SU-DHL-6 (cell line): Measurements from ENCODE around the gene F12.
"Not testable (repeated sequence)": the region's sequence is repeated elsewhere in the genome, so short reads cannot be mapped to it uniquely, and the experiment has no call there.

Experiments used
- H2AFZ ChIP-seq: fragments of 200-600 bp; sonication (generic); 2 replicates; pipeline ENCODE4 v1.6.1; 2014; ENCODE audit warnings: low read depth, mild to moderate bottlenecking, moderate library complexity, mixed read lengths, antibody characterized with exemption, low read length; ENCODE audit not compliant: severe bottlenecking
- H3F3A ChIP-seq: fragments of 200-600 bp; shearing (Covaris generic); 2 replicates; pipeline ENCODE4 v1.6.0; 2016; ENCODE audit warnings: antibody characterized with exemption, mild to moderate bottlenecking; ENCODE audit not compliant: insufficient read depth
- H3K27ac ChIP-seq: fragments of 200-600 bp; sonication (generic); 2 replicates; pipeline ENCODE4 v1.5.1; 2016; ENCODE audit warnings: low read depth, mild to moderate bottlenecking, low read length, moderate library complexity, mixed read lengths
- H3K27me3 ChIP-seq: fragments of 200-600 bp; sonication (generic), shearing (Covaris generic); 2 replicates; pipeline ENCODE4 v1.6.0; 2014; ENCODE audit warnings: mild to moderate bottlenecking, low read length
- H3K36me3 ChIP-seq: fragments of 200-600 bp; sonication (generic); 2 replicates; pipeline ENCODE4 v1.6.1; 2014; ENCODE audit warnings: mild to moderate bottlenecking, low read length, mixed read lengths
- H3K4me2 ChIP-seq: fragments of 300-600, 200-600 bp; shearing (Covaris generic), sonication (generic); 2 replicates; pipeline ENCODE4 v1.6.0; 2014; ENCODE audit warnings: low read length, low read depth, mild to moderate bottlenecking; ENCODE audit not compliant: poor library complexity, severe bottlenecking
- H3K4me3 ChIP-seq: fragments of 200-600 bp; sonication (generic); 2 replicates; pipeline ENCODE4 v1.5.1; 2014; ENCODE audit warnings: antibody characterized with exemption, low read length, mild to moderate bottlenecking, mixed read lengths; ENCODE audit not compliant: insufficient read depth, poor library complexity, severe bottlenecking
- H3K79me2 ChIP-seq: fragments of 200-600 bp; sonication (generic); 2 replicates; pipeline ENCODE4 v1.6.1; 2014; ENCODE audit warnings: mild to moderate bottlenecking, low read length, moderate library complexity; ENCODE audit not compliant: insufficient read depth
- H3K9ac ChIP-seq: fragments of 200-600 bp; sonication (generic); 2 replicates; pipeline ENCODE4 v1.7.0; 2014; ENCODE audit warnings: mild to moderate bottlenecking, low read length
- H3K9me2 ChIP-seq: fragments of 200-600 bp; sonication (generic); replicated peaks from 2 replicates; pipeline ENCODE4 v1.6.1; 2014; ENCODE audit warnings: low read length; ENCODE audit not compliant: insufficient read depth
- H3K9me3 ChIP-seq: fragments of 200-600 bp; sonication (generic); 2 replicates; pipeline ENCODE4 v1.6.1; 2014; ENCODE audit warnings: low read length, mixed read lengths; ENCODE audit not compliant: insufficient read depth
- H4K20me1 ChIP-seq: fragments of 200-600 bp; sonication (generic); 2 replicates; pipeline ENCODE4 v1.6.1; 2014; ENCODE audit warnings: low read depth, mild to moderate bottlenecking, antibody characterized with exemption, low read length, moderate library complexity, mixed read lengths
- EZH2phosphoT487 ChIP-seq: fragments of 200-600 bp; sonication (generic), shearing (Covaris generic); conservative IDR thresholded peaks from 2 replicates; pipeline ENCODE4 v1.6.1; 2018; ENCODE audit warnings: mild to moderate bottlenecking, antibody characterized with exemption, low read length, moderate library complexity, mixed read lengths
- TF ChIP-seq, protein P1 (sequence below): fragments of 200-600 bp; sonication (generic); IDR thresholded peaks from one replicate; pipeline ENCODE4 v1.5.1; 2017; ENCODE audit warnings: antibody characterized with exemption, mild to moderate bottlenecking, low read length, moderate library complexity; ENCODE audit not compliant: insufficient read depth, poor library complexity, severe bottlenecking

F12 gene

GRCh38 chr5:177378884-177379883 lies 30.2 kb downstream of the F12 start:
- Histone ChIP-seq H3K9ac (no peak overlapping the region), H3K4me2 (no peak overlapping the region), H3K27me3 (no peaks in the 10 kb centered on the region), H4K20me1 (no peaks in the 10 kb centered on the region), H3K79me2 (no peaks in the 10 kb centered on the region), H3K27ac (no peak overlapping the region), H3K9me3 (no peaks in the 10 kb centered on the region), H2AFZ (no peak overlapping the region), H3K4me3 (no peak overlapping the region), H3K9me2 (no peaks in the 10 kb centered on the region), H3K36me3 (no peaks in the 10 kb centered on the region), H3F3A (no peaks in the 10 kb centered on the region)
- TF ChIP-seq EZH2phosphoT487: no peak
- TF ChIP-seq, protein P1, sequence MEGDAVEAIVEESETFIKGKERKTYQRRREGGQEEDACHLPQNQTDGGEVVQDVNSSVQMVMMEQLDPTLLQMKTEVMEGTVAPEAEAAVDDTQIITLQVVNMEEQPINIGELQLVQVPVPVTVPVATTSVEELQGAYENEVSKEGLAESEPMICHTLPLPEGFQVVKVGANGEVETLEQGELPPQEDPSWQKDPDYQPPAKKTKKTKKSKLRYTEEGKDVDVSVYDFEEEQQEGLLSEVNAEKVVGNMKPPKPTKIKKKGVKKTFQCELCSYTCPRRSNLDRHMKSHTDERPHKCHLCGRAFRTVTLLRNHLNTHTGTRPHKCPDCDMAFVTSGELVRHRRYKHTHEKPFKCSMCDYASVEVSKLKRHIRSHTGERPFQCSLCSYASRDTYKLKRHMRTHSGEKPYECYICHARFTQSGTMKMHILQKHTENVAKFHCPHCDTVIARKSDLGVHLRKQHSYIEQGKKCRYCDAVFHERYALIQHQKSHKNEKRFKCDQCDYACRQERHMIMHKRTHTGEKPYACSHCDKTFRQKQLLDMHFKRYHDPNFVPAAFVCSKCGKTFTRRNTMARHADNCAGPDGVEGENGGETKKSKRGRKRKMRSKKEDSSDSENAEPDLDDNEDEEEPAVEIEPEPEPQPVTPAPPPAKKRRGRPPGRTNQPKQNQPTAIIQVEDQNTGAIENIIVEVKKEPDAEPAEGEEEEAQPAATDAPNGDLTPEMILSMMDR: no peak

- Histone ChIP-seq H2AFZ (no peak overlapping the region), H3K9ac (no peak overlapping the region), H3F3A (no peaks in the 10 kb centered on the region), H3K36me3 (no peaks in the 10 kb centered on the region), H3K27ac (no peak overlapping the region), H3K4me3 (no peak overlapping the region), H3K9me2 (no peaks in the 10 kb centered on the region), H4K20me1 (no peaks in the 10 kb centered on the region), H3K9me3 (no peaks in the 10 kb centered on the region), H3K79me2 (no peaks in the 10 kb centered on the region), H3K27me3 (no peaks in the 10 kb centered on the region), H3K4me2 (no peak overlapping the region)
- TF ChIP-seq, protein P1: no peak
- no peak for TF ChIP-seq EZH2phosphoT487
Observed at GRCh38 chr5:177377851-177378776, 31.2 kb downstream of the F12 start.

DNA sequence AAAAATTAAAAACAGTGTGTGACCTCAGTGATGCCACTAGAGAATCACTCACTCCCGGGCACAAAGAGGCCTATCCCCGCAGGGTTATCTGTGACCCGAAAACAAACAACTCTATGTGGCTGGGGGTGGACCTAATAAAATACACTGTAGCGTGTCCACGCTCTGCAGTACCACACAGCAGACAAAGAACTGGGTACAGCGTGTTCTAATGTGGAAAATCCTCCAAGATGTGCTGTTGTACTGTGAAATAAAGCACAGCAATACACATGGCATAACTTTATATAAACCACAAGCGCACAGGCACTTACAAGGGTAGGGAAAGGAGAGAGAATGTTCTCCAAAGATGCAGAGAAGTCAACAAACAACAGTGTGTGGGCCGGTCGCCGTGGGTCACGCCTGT lies 33.3 kb downstream of the F12 start:
- Histone ChIP-seq H3K9me3 (no peaks in the 10 kb centered on the region), H3F3A (no peaks in the 10 kb centered on the region), H3K36me3 (no peaks in the 10 kb centered on the region), H3K27ac (no peak overlapping the region), H3K9ac (no peak overlapping the region), H4K20me1 (no peaks in the 10 kb centered on the region), H3K4me3 (no peak overlapping the region), H2AFZ (no peak overlapping the region), H3K9me2 (no peaks in the 10 kb centered on the region), H3K27me3 (no peaks in the 10 kb centered on the region), H3K79me2 (no peaks in the 10 kb centered on the region), H3K4me2 (no peak overlapping the region)
- TF ChIP-seq, protein P1: no peak
- no peak for TF ChIP-seq EZH2phosphoT487

- H3F3A ChIP-seq, H3K27ac ChIP-seq, H3K36me3 ChIP-seq, H2AFZ ChIP-seq, H3K4me3 ChIP-seq, H3K9me3 ChIP-seq, H3K4me2 ChIP-seq, H3K79me2 ChIP-seq, H4K20me1 ChIP-seq, H3K9ac ChIP-seq, H3K9me2 ChIP-seq, H3K27me3 ChIP-seq: not testable (repeated sequence)
Observed at GRCh38 chr5:177375516-177375915, 33.8 kb downstream of the F12 start.
